Heart right ventricle (tissue), 16 donors: ENCODE results near the gene ZNF469. TPM values are rescaled to one million over a fixed set of nuclear protein-coding genes. Genes with fewer than 3 reads are reported as not detected.

Source experiments
- ATAC-seq, 8 donors: fragments of 200-7000 bp; cut with Tn5 transposase; one replicate each; pipeline ENCODE4 v1.9.1; 2020; ENCODE audit warnings: mild to moderate bottlenecking in 8 of 8, moderate library complexity in 8 of 8, moderate number of reproducible peaks in 1 of 8
- DNase-seq, 2 donors: peaks; one replicate each; pipeline ENCODE4 v3.0.0-alpha.2; 2020
- H3K27ac ChIP-seq, 10 donors: fragments of 200-600 bp; sonication (generic) in 2 of 10; one replicate each; pipeline versions ENCODE4 v1.5.0 to v1.8.0; 2020 to 2022; ENCODE audit warnings: mild to moderate bottlenecking in 3 of 10
- H3K27me3 ChIP-seq, 7 donors: fragments of 200-600 bp; one replicate each; pipeline ENCODE4 v1.8.0; 2021 to 2022; ENCODE audit warnings: mild to moderate bottlenecking in 2 of 7
- H3K36me3 ChIP-seq, 9 donors: fragments of 200-600 bp; sonication (generic) in 1 of 9; one replicate each; pipeline versions ENCODE4 v1.5.0 to v1.8.0; 2020 to 2022; ENCODE audit warnings: mild to moderate bottlenecking in 2 of 9
- H3K4me1 ChIP-seq, 9 donors: fragments of 200-600 bp; sonication (generic) in 1 of 9; one replicate each; pipeline versions ENCODE4 v1.5.0 to v1.8.0; 2020 to 2022; ENCODE audit warnings: mild to moderate bottlenecking in 4 of 9
- H3K4me3 ChIP-seq, 10 donors: fragments of 200-600 bp; sonication (generic) in 2 of 10; one replicate each; pipeline versions ENCODE4 v1.5.0 to v1.8.0; 2020 to 2022; ENCODE audit warnings: mild to moderate bottlenecking in 7 of 10, moderate library complexity in 2 of 10
- H3K9me3 ChIP-seq, 11 donors: fragments of 200-600 bp in 10 of 11; sonication (generic) in 2 of 11; one replicate each; pipeline versions ENCODE4 v1.5.0 to v1.8.0; 2013 to 2022; ENCODE audit warnings: mild to moderate bottlenecking in 2 of 11, control low read depth in 1 of 11, moderate library complexity in 1 of 11
- CTCF ChIP-seq, 9 donors: fragments of 200-600 bp; sonication (generic) in 2 of 9; IDR thresholded peaks; one replicate each; pipeline versions ENCODE4 v1.5.0 to v1.8.0; 2021 to 2022; ENCODE audit warnings: antibody characterized with exemption in 9 of 9, mild to moderate bottlenecking in 5 of 9, moderate library complexity in 1 of 9
- WGBS, 2 donors: extraction: QIAGEN DNeasy Blood & Tissue Kit; methylation state at CpG; one replicate each; pipeline ENCODE4 v1.1.7; 2013; ENCODE audit warnings: inconsistent platforms in 1 of 2; 5-methylcytosine and 5-hydroxymethylcytosine counted together
- intact Hi-C, 10 donors: fragments of 100-400 bp; cut with DNase I; formaldehyde crosslinking; loops; one replicate each; pipeline versions ENCODE4 v1.11.1 to v1.14.2; 2022
- polyA plus RNA-seq, 2 donors: library from polyadenylated mRNA; stranded (reverse); fragments of 200-250 nt; gene quantifications; one replicate each; pipeline ENCODE4 v1.2.3, GENCODE V29; 2013
- total RNA-seq, 10 donors: library from RNA; stranded (reverse); fragmentation: NEBNext Ultra II Directional in 3 of 10; extraction: Animal tissue kit (Norgen Biotek cat#: 25700) in 3 of 10; gene quantifications; one replicate each; pipeline versions ENCODE4 v1.2.1 to v1.2.4, GENCODE V29; 2021 to 2023
- donor health status: Arrhythmogenic right ventricular cardiomyopathy.
- donor health status: ischemic (EF 13 %, LVEDD 7.1; RV severe dilation, severe dysfunction).
- donor health status: healthy with polysubstance abuse.
- donor health status: DM: no; HTN: yes; CAD: no.
- donor health status: DM: no; HTN: no; CAD: no.
- donor health status: ischemic (EF 25% LVEDD 6.9; RV normal size, moderate dysfunction).
- donor health status: ischemic (EF 25% LVEDD 5.7; RV mildly dilated, moderate dysfunction).
- donor health status: healthy.
- donor health status: DM: yes; HTN: yes; CAD: no.
- donor health status: Ischemic cardiomyopathy.
- donor health status: ischemic (EF 35%, LVEDD 5.7; RV mildly dilated, moderate dysfunction).
- donor health status: nonischemic (EF 11% LVEDD 7.7; RV severe dilation, severe dysfunction).
- donor health status: DM: yes; HTN: yes; CAD: no.
- donor health status: PGD.
- donor health status: ischemic (EF 29% LVEDD 5.4; RV normal size, mild dysfunction).
- donor health status: nonischemic (EF 23%, LVEDD 6.1; RV moderate dilation, normal function).

ZNF469 gene
- total and polyA plus RNA-seq, 12 donors = 0.23 to 1.7 (median 1.00) TPM

- Histone ChIP-seq H3K4me1 (peaks cover 0 to 1% (median 0%) of the 10 kb centered on the region in 9 donors), H3K27me3 (peaks cover 0 to 5% (median 0%) of the 10 kb centered on the region in 7 donors), H3K4me3 (no peak overlapping the region), H3K9me3 (no peaks in the 10 kb centered on the region), H3K27ac (no peak overlapping the region), H3K36me3 (no peaks in the 10 kb centered on the region)
- intact Hi-C loops = no loop called here
- DNase-seq (no peak), ATAC-seq (no peak)
- 97 to 98% methylated on average over 9 of the region's 9 CpGs for WGBS, 2 donors
- TF ChIP-seq CTCF (IDR thresholded peaks at IDR 0.05) = no peak
Observed at GRCh38 chr16:88400186-88400585, 17.4 kb downstream of the ZNF469 start.

- H3K9me3 ChIP-seq = no peaks in the 10 kb centered on the region
- DNase-seq = no peak
- H3K36me3 ChIP-seq = no peaks in the 10 kb centered on the region
- ATAC-seq = no peak
- H3K4me1 ChIP-seq = peaks cover 0 to 11% (median 0%) of the 10 kb centered on the region in 9 donors
- no peak for TF ChIP-seq CTCF (IDR thresholded peaks at IDR 0.05)
- no peak overlapping the region for H3K4me3 ChIP-seq
- H3K27me3 ChIP-seq = peaks cover 0 to 5% (median 0%) of the 10 kb centered on the region in 7 donors
- intact Hi-C loops = no loop called here
- WGBS, 2 donors = 87 to 93% methylated on average over 3 of the region's 3 CpGs
- H3K27ac ChIP-seq = no peak overlapping the region
Observed at GRCh38 chr16:88401604-88402246, 19.0 kb downstream of the ZNF469 start.

- H3K4me1 ChIP-seq = peaks cover 0 to 11% (median 0%) of the 10 kb centered on the region in 9 donors
- H3K9me3 ChIP-seq = no peaks in the 10 kb centered on the region
- no peaks in the 10 kb centered on the region for H3K36me3 ChIP-seq
- intact Hi-C loops = no loop called here
- no peak overlapping the region for H3K4me3 ChIP-seq
- DNase-seq = no peak
- H3K27ac ChIP-seq = no peak overlapping the region
- 75 to 76% methylated on average over 24 of the region's 24 CpGs for WGBS, 2 donors
- H3K27me3 ChIP-seq = peaks cover 0 to 5% (median 0%) of the 10 kb centered on the region in 7 donors
- no peak for ATAC-seq
- TF ChIP-seq CTCF (IDR thresholded peaks at IDR 0.05) = no peak
Observed at GRCh38 chr16:88402551-88403240, 19.9 kb downstream of the ZNF469 start.

GRCh38 chr16:88403794-88404581 lies 21.2 kb downstream of the ZNF469 start:
- no peaks in the 10 kb centered on the region for H3K9me3 ChIP-seq
- intact Hi-C loops = no loop called here
- no peak overlapping the region for H3K27ac ChIP-seq
- ATAC-seq = no peak
- no peak overlapping the region for H3K4me3 ChIP-seq
- no peak for DNase-seq
- no peak for TF ChIP-seq CTCF (IDR thresholded peaks at IDR 0.05)
- WGBS, 2 donors = 80 to 82% methylated on average over 22 of the region's 22 CpGs
- H3K27me3 ChIP-seq = peaks cover 0 to 5% (median 0%) of the 10 kb centered on the region in 7 donors
- no peaks in the 10 kb centered on the region for H3K36me3 ChIP-seq
- H3K4me1 ChIP-seq = peaks cover 0 to 12% (median 0%) of the 10 kb centered on the region in 9 donors
